H9 (cell line): ENCODE measurements around the gene MTHFS. TPM values are rescaled to one million over a fixed set of nuclear protein-coding genes. Genes with fewer than 3 reads are reported as not detected.

Experiments
- DNase-seq: peaks from one replicate; pipeline ENCODE4 v3.0.0-alpha.2; 2017
- H2AFZ ChIP-seq: one replicate; pipeline ENCODE4 v1.6.1; 2013; ENCODE audit warnings: mild to moderate bottlenecking, low read length, control low read depth, moderate library complexity
- H2AK5ac ChIP-seq: 2 replicates; pipeline ENCODE4 v1.6.1; 2013; ENCODE audit warnings: low read length, control low read depth, mixed read lengths; ENCODE audit not compliant: insufficient read length
- H2BK120ac ChIP-seq: one replicate; pipeline ENCODE4 v1.6.1; 2013; ENCODE audit warnings: low read depth, mild to moderate bottlenecking, low read length, control low read depth, inconsistent platforms; ENCODE audit not compliant: poor library complexity, severe bottlenecking
- H2BK12ac ChIP-seq: 2 replicates; pipeline ENCODE4 v1.6.1; 2013; ENCODE audit warnings: low read length, control low read depth, mixed read lengths, low read depth; ENCODE audit not compliant: insufficient read length
- H2BK15ac ChIP-seq: 2 replicates; pipeline ENCODE4 v1.6.1; 2013; ENCODE audit warnings: low read depth, low read length, control low read depth
- H2BK20ac ChIP-seq: one replicate; pipeline ENCODE4 v1.6.1; 2013; ENCODE audit warnings: low read depth, mild to moderate bottlenecking, low read length, control low read depth, inconsistent platforms; ENCODE audit not compliant: poor library complexity, severe bottlenecking
- H2BK5ac ChIP-seq: 2 replicates; pipeline ENCODE4 v1.6.1; 2013; ENCODE audit warnings: low read length, control low read depth, mixed read lengths; ENCODE audit not compliant: insufficient read length
- H3K14ac ChIP-seq: 2 replicates; pipeline ENCODE4 v1.6.1; 2013; ENCODE audit warnings: low read length, control low read depth; ENCODE audit not compliant: insufficient read depth
- H3K18ac ChIP-seq: 2 replicates; pipeline ENCODE4 v1.6.1; 2013; ENCODE audit warnings: low read depth, mild to moderate bottlenecking, mixed read lengths, low read length, control low read depth; ENCODE audit not compliant: insufficient read length
- H3K23ac ChIP-seq: 2 replicates; pipeline ENCODE4 v1.6.1; 2013; ENCODE audit warnings: low read length, control low read depth, mixed read lengths, low read depth; ENCODE audit not compliant: insufficient read length
- H3K23me2 ChIP-seq: 2 replicates; pipeline ENCODE4 v1.6.1; 2013; ENCODE audit warnings: low read depth, mild to moderate bottlenecking, mixed read lengths, low read length, control low read depth; ENCODE audit not compliant: insufficient read length, poor library complexity, severe bottlenecking
- H3K27ac ChIP-seq: 2 replicates; pipeline ENCODE4 v1.5.1; 2013; ENCODE audit warnings: low read length, control low read depth, mixed read lengths, low read depth; ENCODE audit not compliant: insufficient read length
- H3K27me3 ChIP-seq: 2 replicates; pipeline ENCODE4 v1.6.1; 2013; ENCODE audit warnings: low read length, control low read depth, inconsistent platforms; ENCODE audit not compliant: insufficient read depth
- H3K4ac ChIP-seq: 2 replicates; pipeline ENCODE4 v1.6.1; 2013; ENCODE audit warnings: low read depth, mild to moderate bottlenecking, control low read depth, inconsistent platforms, low read length, moderate library complexity
- H3K4me1 ChIP-seq: 2 replicates; pipeline ENCODE4 v1.6.1; 2013; ENCODE audit warnings: low read length, control low read depth, inconsistent platforms; ENCODE audit not compliant: insufficient read depth
- H3K4me2 ChIP-seq: 2 replicates; pipeline ENCODE4 v1.6.1; 2013; ENCODE audit warnings: low read length, control low read depth, mixed read lengths; ENCODE audit not compliant: insufficient read length, insufficient read depth
- H3K56ac ChIP-seq: 2 replicates; pipeline ENCODE4 v1.6.1; 2013; ENCODE audit warnings: low read depth, mild to moderate bottlenecking, mixed read lengths, low read length, control low read depth; ENCODE audit not compliant: insufficient read length
- H3K79me1 ChIP-seq: 2 replicates; pipeline ENCODE4 v1.6.1; 2013; ENCODE audit warnings: low read depth, mild to moderate bottlenecking, moderate library complexity, low read length, control low read depth, inconsistent platforms; ENCODE audit not compliant: insufficient read depth, poor library complexity, severe bottlenecking
- H3K79me2 ChIP-seq: 2 replicates; pipeline ENCODE4 v1.6.1; 2013; ENCODE audit warnings: low read length, control low read depth, inconsistent platforms; ENCODE audit not compliant: insufficient read depth
- H3K9ac ChIP-seq: 2 replicates; pipeline ENCODE4 v1.6.1; 2013; ENCODE audit warnings: low read length, control low read depth, mixed read lengths; ENCODE audit not compliant: insufficient read length; ENCODE audit errors: extremely low read depth
- H3K9me3 ChIP-seq: one replicate; pipeline ENCODE4 v1.6.1; 2013; ENCODE audit warnings: low read depth, low read length, inconsistent platforms; ENCODE audit not compliant: control insufficient read depth
- H3T11ph ChIP-seq: one replicate; pipeline ENCODE4 v1.6.1; 2013; ENCODE audit warnings: mild to moderate bottlenecking, low read length, control low read depth, inconsistent platforms
- H4K20me1 ChIP-seq: one replicate; pipeline ENCODE4 v1.6.1; 2013; ENCODE audit not compliant: control insufficient read depth, insufficient read length, insufficient read depth
- H4K5ac ChIP-seq: 2 replicates; pipeline ENCODE4 v1.6.1; 2013; ENCODE audit warnings: low read depth, mild to moderate bottlenecking, mixed read lengths, low read length, control low read depth; ENCODE audit not compliant: insufficient read length
- H4K8ac ChIP-seq: replicated peaks from 2 replicates; pipeline ENCODE4 v1.6.1; 2013; ENCODE audit warnings: low read length, control low read depth, mixed read lengths, low read depth; ENCODE audit not compliant: insufficient read length
- H4K91ac ChIP-seq: 2 replicates; pipeline ENCODE4 v1.6.1; 2013; ENCODE audit warnings: low read depth, mild to moderate bottlenecking, moderate library complexity, mixed read lengths, low read length, control low read depth; ENCODE audit not compliant: insufficient read length
- H3K27ac Mint-ChIP-seq, 3 experiments: 2 replicates in 2 of 3; 3 replicates in 1 of 3; pipeline ENCODE4 v1.8.0; 2020 to 2021; ENCODE audit warnings: mixed read lengths in 3 of 3, mild to moderate bottlenecking in 1 of 3, moderate library complexity in 1 of 3
- H3K27me3 Mint-ChIP-seq: 2 replicates; pipeline ENCODE4 v1.8.0; 2021; ENCODE audit warnings: low read depth, mild to moderate bottlenecking, moderate library complexity, mixed read lengths
- H3K36me3 Mint-ChIP-seq, 3 experiments: 2 replicates in 2 of 3; 3 replicates in 1 of 3; pipeline ENCODE4 v1.8.0; 2020 to 2021; ENCODE audit warnings: low read depth in 3 of 3, mixed read lengths in 3 of 3; ENCODE audit not compliant: insufficient read depth in 1 of 3
- H3K4me1 Mint-ChIP-seq, 2 experiments: 2 replicates each; pipeline ENCODE4 v1.8.0; 2020; ENCODE audit warnings: mixed read lengths in 2 of 2
- H3K4me3 Mint-ChIP-seq, 2 experiments: 2 replicates in 1 of 2; 3 replicates in 1 of 2; pipeline ENCODE4 v1.8.0; 2020 to 2021; ENCODE audit warnings: mild to moderate bottlenecking in 2 of 2, mixed read lengths in 2 of 2, moderate library complexity in 1 of 2
- H3K9me3 Mint-ChIP-seq, 2 experiments: 2 replicates in 1 of 2; 3 replicates in 1 of 2; pipeline ENCODE4 v1.8.0; 2020; ENCODE audit warnings: mild to moderate bottlenecking in 2 of 2, mixed read lengths in 2 of 2, moderate library complexity in 1 of 2
- CTCF ChIP-seq: fragments of 200-600 bp; sonication (generic); conservative IDR thresholded peaks from 3 replicates; pipeline ENCODE4 v1.8.0; 2021; ENCODE audit warnings: antibody characterized with exemption, mild to moderate bottlenecking
- WGBS: extraction: QIAGEN DNeasy Blood & Tissue Kit; methylation state at CpG from one replicate; pipeline ENCODE4 v1.1.7; 2013; ENCODE audit warnings: missing lambda C conversion rate, low lambda C conversion rate, mixed read lengths; ENCODE audit not compliant: insufficient read length; ENCODE audit errors: extremely low coverage; 5-methylcytosine and 5-hydroxymethylcytosine counted together
- total RNA-seq: library from RNA; stranded (reverse); gene quantifications from 2 replicates; pipeline ENCODE4 v1.2.1, GENCODE V29; 2021

MTHFS gene
- total RNA-seq, 1 experiment from 2014 or later = 36.9 TPM

GRCh38 chr15:79881668-79882067, 15.1 kb downstream of the MTHFS start:
- Mint-ChIP-seq H3K27me3 (no peaks in the 10 kb centered on the region), H3K36me3 (peaks cover 54 to 91% (median 85%) of the 10 kb centered on the region in 3 experiments), H3K4me1 (no peaks in the 10 kb centered on the region), H3K9me3 (peaks cover 33 to 36% of the 10 kb centered on the region in 2 experiments), H3K27ac (no peak overlapping the region), H3K4me3 (no peak overlapping the region)
- Histone ChIP-seq H3K14ac (no peak overlapping the region), H4K20me1 (no peaks in the 10 kb centered on the region), H4K8ac (no peak overlapping the region), H2AK5ac (no peak overlapping the region), H3K56ac (no peak overlapping the region), H3K23ac (no peak overlapping the region), H3K27me3 (no peaks in the 10 kb centered on the region), H2BK12ac (no peak overlapping the region), H3K4me1 (no peaks in the 10 kb centered on the region), H2BK15ac (no peak overlapping the region), H3K79me1 (no peaks in the 10 kb centered on the region), H3K18ac (no peak overlapping the region), H3K4ac (no peak overlapping the region), H2BK120ac (no peak overlapping the region), H4K91ac (no peak overlapping the region), H3K79me2 (no peaks in the 10 kb centered on the region), H3K27ac (no peak overlapping the region), H3T11ph (no peak overlapping the region), H2BK5ac (no peak overlapping the region), H2AFZ (no peak overlapping the region), H2BK20ac (no peak overlapping the region), H3K4me2 (no peak overlapping the region), H3K23me2 (no peaks in the 10 kb centered on the region), H3K9ac (no peak overlapping the region), H4K5ac (no peak overlapping the region), H3K9me3 (peaks cover 11% of the 10 kb centered on the region)
- DNase-seq = no peak
- no CpG with 5 or more reads among the region's 3 CpGs for WGBS
- no peak for TF ChIP-seq CTCF
